Kidney (tissue), 14 donors: Measurements from ENCODE around the gene SRRM2. TPM values are rescaled to one million over a fixed set of nuclear protein-coding genes. Genes with fewer than 3 reads are reported as not detected.
A peak's percentile ranks its signal among the peaks of the same experiment; 100 is the strongest.

ENCODE experiments used
- DNase-seq, 5 donors: peaks; one replicate each; pipeline ENCODE4 v3.0.0-alpha.2; 2013 to 2020
- FAIRE-seq: peaks from 2 replicates; lab custom pipeline; 2012; peaks lifted over from hg19 to GRCh38; lab: Jason Lieb, UNC
- H3K27ac ChIP-seq, 2 donors: one replicate each; pipeline ENCODE4 v1.7.0; 2013; ENCODE audit warnings: low read depth in 2 of 2, low read length in 2 of 2, inconsistent platforms in 1 of 2
- H3K27me3 ChIP-seq: one replicate; pipeline ENCODE4 v1.7.1; 2013; ENCODE audit warnings: low read length, inconsistent platforms; ENCODE audit not compliant: control insufficient read depth, insufficient read depth
- H3K36me3 ChIP-seq, 3 donors: one replicate each; pipeline versions ENCODE4 v1.7.0 to v1.7.1; 2013; ENCODE audit warnings: low read length in 3 of 3, control low read depth in 1 of 3, inconsistent platforms in 1 of 3; ENCODE audit not compliant: insufficient read depth in 3 of 3, control insufficient read depth in 2 of 3
- H3K4me1 ChIP-seq, 3 donors: one replicate each; pipeline versions ENCODE4 v1.7.0 to v1.7.1; 2013; ENCODE audit warnings: low read length in 3 of 3, inconsistent platforms in 1 of 3, low read depth in 1 of 3; ENCODE audit not compliant: control insufficient read depth in 2 of 3, insufficient read depth in 2 of 3
- H3K4me3 ChIP-seq, 3 donors: one replicate each; pipeline versions ENCODE4 v1.7.0 to v1.8.1; 2013; ENCODE audit warnings: low read length in 3 of 3, control low read depth in 1 of 3, inconsistent platforms in 1 of 3
- H3K9ac ChIP-seq, 3 donors: one replicate each; pipeline versions ENCODE4 v1.7.0 to v1.7.1; 2013; ENCODE audit warnings: low read length in 3 of 3, control low read depth in 1 of 3, inconsistent platforms in 1 of 3
- H3K9me3 ChIP-seq, 3 donors: one replicate each; pipeline versions ENCODE4 v1.7.0 to v1.7.1; 2013; ENCODE audit warnings: low read length in 3 of 3, control low read depth in 1 of 3, inconsistent platforms in 1 of 3; ENCODE audit not compliant: control insufficient read depth in 2 of 3, insufficient read depth in 1 of 3
- CTCF ChIP-seq: IDR thresholded peaks from 3 replicates; pipeline ENCODE4 v1.5.1; 2012; ENCODE audit warnings: mild to moderate bottlenecking, moderate library complexity, borderline replicate concordance; ENCODE audit not compliant: insufficient read depth; ENCODE audit errors: extremely low read depth
- intact Hi-C: fragments of 100-400 bp; cut with DNase I; formaldehyde crosslinking; loops from one replicate; pipeline ENCODE4 v1.11.1; 2022
- polyA plus RNA-seq: library from polyadenylated mRNA; stranded (reverse); fragments of 350-450 nt; fragmentation: Illumina TruSeq; extraction: RNeasy Lipid Tissue Mini Kit (QIAGEN cat#74804); gene quantifications from one replicate; pipeline ENCODE4 v1.2.3, GENCODE V29; 2014; ENCODE audit warnings: low read depth, low replicate concordance; ENCODE audit not compliant: insufficient read depth
- total RNA-seq: library from RNA; stranded (reverse); fragmentation: NEBNext Ultra II Directional; extraction: Animal tissue kit (Norgen Biotek cat#: 25700); gene quantifications from one replicate; pipeline ENCODE4 v1.2.1, GENCODE V29; 2021
- donor health status: control.
- donor health status: control.
- donor health status: control.
- donor health status: control.
- donor health status: control.
- donor health status: DM: yes; HTN: yes; CAD: no.
- donor health status: Normal renal cell carcinoma (clear cell type).

Gene SRRM2
- total and polyA plus RNA-seq, 2 donors from 2014 or later, result 386 to 621 TPM

- peaks cover 0 to 23% (median 7%) of the 10 kb centered on the region in 3 donors for H3K4me1 ChIP-seq
- H3K9me3 ChIP-seq, result no peaks in the 10 kb centered on the region
- H3K27me3 ChIP-seq, result no peaks in the 10 kb centered on the region
- peak within 1 kb of the TSS; percentile 78 to 95 (median 89) for H3K4me3 ChIP-seq
- H3K9ac ChIP-seq, result peak within 1 kb of the TSS; percentile 78 to 99 (median 98)
- TF ChIP-seq CTCF, result no peak
- peaks cover 0 to 12% (median 6%) of the 10 kb centered on the region in 3 donors for H3K36me3 ChIP-seq
- peak within 1 kb of the TSS; percentile 100 for H3K27ac ChIP-seq
- intact Hi-C loops, result no loop called here
- FAIRE-seq (no peak), DNase-seq (peak; percentile 90 to 96 (median 94))
Measured at GRCh38 chr16:2777231-2777902, 24.9 kb downstream of the SRRM2 start, which contains the start of gene ELOB. TSS of gene ELOB (minus strand) at chr16:2777280. CDS start at chr16:2777239, 41 bp downstream.

GRCh38 chr16:2777903-2778629 lies 25.6 kb downstream of the SRRM2 start:
- DNase-seq, result peak; percentile 67 to 84 (median 79)
- H3K27ac ChIP-seq, result peak overlapping the region; percentile 100
- intact Hi-C loops, result no loop called here
- H3K9me3 ChIP-seq, result no peaks in the 10 kb centered on the region
- H3K36me3 ChIP-seq, result peaks cover 0 to 12% (median 6%) of the 10 kb centered on the region in 3 donors
- H3K4me1 ChIP-seq, result peaks cover 0 to 23% (median 7%) of the 10 kb centered on the region in 3 donors
- no peak for TF ChIP-seq CTCF
- FAIRE-seq, result no peak
- H3K4me3 ChIP-seq, result peak overlapping the region; percentile 68 to 95 (median 89)
- H3K27me3 ChIP-seq, result no peaks in the 10 kb centered on the region
- peak overlapping the region; percentile 78 to 99 (median 98) for H3K9ac ChIP-seq

- no peak for TF ChIP-seq CTCF
- peaks cover 0 to 12% (median 6%) of the 10 kb centered on the region in 3 donors for H3K36me3 ChIP-seq
- H3K27me3 ChIP-seq, result no peaks in the 10 kb centered on the region
- peak overlapping the region in 1 of 3 donors; percentile 99 for H3K9ac ChIP-seq
- peaks cover 0 to 23% (median 7%) of the 10 kb centered on the region in 3 donors for H3K4me1 ChIP-seq
- FAIRE-seq (no peak), DNase-seq (no peak)
- H3K27ac ChIP-seq, result peak overlapping the region in 1 of 2 donors; percentile 100
- H3K9me3 ChIP-seq, result no peaks in the 10 kb centered on the region
- intact Hi-C loops, result no loop called here
- H3K4me3 ChIP-seq, result peak overlapping the region; percentile 68 to 95 (median 89)
Measured at GRCh38 chr16:2778630-2778958, 26.2 kb downstream of the SRRM2 start.
